Body of pancreas (tissue), 4 donors: ENCODE results near the gene MYOZ3.

Source experiments
- CTCF ChIP-seq, 7 experiments: fragments of 450-650 bp in 4 of 7; fragments of 200-600 bp in 3 of 7; sonication (generic) in 3 of 7; IDR thresholded peaks; one replicate each; pipeline ENCODE4 v1.5.1; 2016 to 2019; ENCODE audit warnings: antibody characterized with exemption in 7 of 7
- POLR2A ChIP-seq, 3 donors: fragments of 450-650 bp; IDR thresholded peaks; one replicate each; pipeline ENCODE4 v1.6.1; 2016; ENCODE audit warnings: antibody characterized with exemption in 3 of 3, mild to moderate bottlenecking in 2 of 3

GRCh38 chr5:150613991-150614660, 46.9 kb upstream of the MYOZ3 start:
- peak in 6 of 7 experiments; percentile 18 to 56 (median 34) for TF ChIP-seq CTCF (IDR thresholded peaks at IDR 0.05)
- peak in 1 of 3 donors; percentile 30 for TF ChIP-seq POLR2A (IDR thresholded peaks at IDR 0.05)
